NCI-H460 (cell line): ENCODE data around the gene SDHB. TPM values are rescaled to one million over a fixed set of nuclear protein-coding genes. Genes with fewer than 3 reads are reported as not detected.

ENCODE experiments used
- DNase-seq: peaks from one replicate; pipeline ENCODE4 v3.0.0-alpha.2; 2016; ENCODE audit warnings: low read depth; ENCODE audit errors: extremely low read depth
- total RNA-seq: library from RNA; depleted of rRNA; stranded (reverse); fragments of >200 nt; shearing (Covaris generic); gene quantifications from 2 replicates; pipeline ENCODE4 v1.2.3, GENCODE V29; 2014

SDHB gene
- total RNA-seq, 1 experiment from 2014 or later: 233 TPM

- DNase-seq: no peak
These were observed 61.7 kb downstream of the SDHB start for GRCh38 chr1:16992102-16992501.

DNA sequence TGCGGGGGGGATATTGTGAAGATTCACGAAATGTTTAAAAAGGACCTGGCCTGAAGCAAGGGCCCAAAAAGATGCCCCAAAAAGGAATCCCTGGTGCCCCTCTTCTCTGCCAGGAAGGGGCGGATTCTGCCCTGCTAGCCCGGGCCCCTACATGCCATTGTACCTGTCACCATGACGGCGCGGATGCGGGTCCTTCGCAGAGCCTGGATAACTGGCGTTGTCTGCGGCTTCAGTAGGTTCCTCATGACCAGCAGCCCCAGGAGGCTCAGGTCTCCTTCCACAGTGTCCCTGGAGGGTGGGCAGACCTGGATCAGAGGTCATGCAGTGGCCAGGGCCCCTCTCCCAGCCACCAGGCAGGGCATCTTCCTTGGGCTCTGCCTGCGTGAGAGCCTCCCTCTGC, 62.3 kb downstream of the SDHB start:
- DNase-seq: no peak

DNA sequence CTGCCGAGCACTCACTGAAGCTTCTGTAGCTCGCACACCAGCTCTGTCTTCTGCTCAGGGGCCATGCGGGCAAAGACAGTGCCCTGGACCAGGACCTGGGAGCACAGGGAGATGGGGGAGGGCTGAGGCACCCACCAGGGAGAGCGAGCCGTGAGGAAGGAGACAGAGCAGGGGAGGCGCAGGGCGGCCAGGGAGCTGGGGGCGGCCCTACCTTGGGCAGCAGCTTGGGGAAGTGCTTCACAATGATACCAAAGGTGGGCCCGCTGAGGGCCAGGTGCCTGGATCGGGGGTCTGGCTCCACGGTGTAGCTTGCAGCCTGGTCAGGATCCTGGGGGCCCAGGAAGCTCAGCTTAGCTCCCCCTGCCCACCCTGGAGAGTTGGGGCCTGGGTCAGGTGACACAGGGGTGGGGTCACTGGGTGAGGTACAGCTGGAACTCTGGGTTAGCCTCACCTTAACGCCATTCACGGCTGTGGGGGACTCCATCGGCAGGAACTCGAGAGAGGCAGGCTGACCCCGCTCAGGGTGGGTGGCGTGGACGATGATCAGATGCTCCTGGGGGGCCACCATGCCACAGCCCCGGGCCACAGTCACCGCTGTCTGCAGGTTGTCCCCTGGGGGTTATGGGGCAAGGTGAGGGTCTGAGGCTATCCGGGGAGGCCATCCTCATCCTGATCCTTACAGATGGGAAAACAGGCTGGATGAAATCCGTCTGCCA, 64.0 kb downstream of the SDHB start:
- DNase-seq: no peak

DNA sequence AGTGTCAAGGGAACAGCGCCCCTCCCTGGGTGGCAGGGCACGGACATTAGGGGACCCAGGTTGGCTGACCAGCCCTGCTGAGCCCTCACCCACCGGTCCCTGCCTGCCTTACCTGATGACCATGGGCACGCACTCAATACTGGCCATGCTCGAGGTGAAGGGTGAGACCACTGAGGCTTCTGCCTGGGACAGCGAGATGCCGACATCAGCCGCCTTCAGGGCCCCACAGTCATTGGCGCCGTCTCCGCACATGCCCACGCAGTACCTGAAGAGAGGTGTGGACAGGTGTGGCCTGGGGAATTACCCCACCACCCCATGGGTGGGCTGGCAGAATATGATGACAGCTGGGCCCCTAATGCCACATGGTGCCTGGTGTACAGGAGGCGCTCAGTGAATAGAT, 65.6 kb downstream of the SDHB start:
- no peak for DNase-seq

DNA sequence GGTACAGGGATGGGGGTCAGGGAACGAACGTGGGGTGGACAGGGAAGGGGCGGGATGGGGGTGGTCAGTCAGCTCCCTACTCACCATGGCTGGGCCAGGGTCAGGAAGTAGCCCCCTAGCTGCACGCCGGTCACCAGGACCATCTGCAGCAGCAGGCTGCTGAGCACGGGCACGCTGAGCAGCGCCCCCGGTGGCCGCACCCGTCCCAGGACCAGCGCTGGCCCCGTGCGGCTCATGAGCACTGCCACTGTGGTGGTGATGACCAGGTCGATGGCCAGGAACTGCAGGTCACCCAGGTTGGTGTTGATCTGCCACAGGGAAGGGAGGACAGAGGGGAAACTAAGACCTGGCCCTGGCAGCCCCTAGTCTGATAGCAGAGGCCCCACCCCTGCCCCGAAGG, 66.9 kb downstream of the SDHB start:
- DNase-seq: no peak

GRCh38 chr1:16986560-16986959, 67.3 kb downstream of the SDHB start:
- no peak for DNase-seq

GRCh38 chr1:16986113-16986512, 67.7 kb downstream of the SDHB start:
- DNase-seq: no peak

DNA sequence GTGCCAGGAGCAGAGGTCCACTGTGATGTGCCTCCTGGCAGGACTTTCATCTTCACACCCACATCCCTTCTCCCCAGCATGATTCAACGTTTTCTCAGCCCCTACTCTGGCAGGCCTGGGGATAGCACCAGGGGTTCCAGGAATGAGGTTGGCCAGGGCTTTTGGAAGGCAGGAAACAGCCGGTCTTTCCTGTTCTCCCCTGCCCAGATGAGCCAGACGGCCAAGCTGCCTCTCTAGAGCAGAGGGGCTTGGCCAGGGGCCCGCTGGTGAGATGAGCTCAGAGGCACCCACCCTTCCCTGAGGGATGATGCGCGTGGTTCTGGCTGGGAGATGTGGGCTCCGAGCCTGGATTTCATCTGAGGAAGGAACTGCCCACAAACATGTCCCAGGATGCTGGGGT, 69.1 kb downstream of the SDHB start:
- no peak for DNase-seq

GRCh38 chr1:16983649-16984048, 70.2 kb downstream of the SDHB start:
- DNase-seq: no peak

DNA sequence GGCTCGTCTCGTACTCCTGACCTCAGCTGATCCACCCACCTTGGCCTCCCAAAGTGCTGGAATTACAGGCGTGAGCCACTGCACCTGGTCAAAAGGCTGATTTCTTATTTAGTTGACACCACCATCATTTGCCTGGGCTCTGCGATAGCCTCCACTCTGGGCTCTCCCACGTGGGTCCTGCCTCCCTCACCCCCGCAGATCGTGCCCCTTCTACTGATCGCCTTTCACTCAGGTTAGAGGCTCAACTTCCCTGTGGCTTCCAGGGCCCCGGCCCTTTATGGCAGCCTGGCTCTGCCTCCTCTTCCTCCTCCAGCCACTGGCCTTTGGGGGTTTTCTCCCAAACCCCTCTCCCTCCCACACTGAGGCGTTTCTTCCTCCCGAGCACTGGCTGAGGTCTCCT, 70.9 kb downstream of the SDHB start:
- no peak for DNase-seq

- no peak for DNase-seq
These were observed 72.5 kb downstream of the SDHB start for GRCh38 chr1:16981269-16981849.

GRCh38 chr1:16980473-16981268, 73.2 kb downstream of the SDHB start, which contains the start of gene MFAP2:
TSS of gene MFAP2 (minus strand) at chr1:16980620. CDS start at chr1:16978273, 2,347 bp downstream.
- DNase-seq: no peak

- no peak for DNase-seq
These were observed 74.1 kb downstream of the SDHB start for GRCh38 chr1:16979475-16980327.

GRCh38 chr1:16978567-16979474, 75.0 kb downstream of the SDHB start:
- DNase-seq: no peak

GRCh38 chr1:16978139-16978538, 75.7 kb downstream of the SDHB start:
- no peak for DNase-seq

GRCh38 chr1:16977377-16977776, 76.5 kb downstream of the SDHB start:
- DNase-seq: no peak

GRCh38 chr1:16976966-16977365, 76.9 kb downstream of the SDHB start:
- DNase-seq: no peak

GRCh38 chr1:16975838-16976237, 78.0 kb downstream of the SDHB start:
- DNase-seq: no peak

DNA sequence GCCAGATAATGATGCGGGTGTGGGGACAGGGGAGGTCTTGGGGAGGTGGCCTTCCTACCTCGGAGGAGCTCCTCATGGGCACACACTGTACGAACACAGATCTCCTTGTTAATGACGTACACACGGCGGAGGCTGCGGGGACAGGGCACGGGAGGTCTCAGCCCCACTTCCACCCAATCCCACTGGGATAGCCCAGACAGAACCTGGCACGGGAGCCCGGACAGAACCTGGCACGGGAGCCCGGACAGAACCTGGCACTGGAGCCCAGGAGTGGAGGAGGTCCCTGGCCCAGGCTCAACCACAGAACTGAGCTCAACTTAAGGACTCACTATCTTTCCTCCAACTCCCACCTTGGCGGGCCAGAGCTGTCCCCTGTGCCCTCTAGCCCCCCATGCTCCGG, 78.6 kb downstream of the SDHB start:
- DNase-seq: no peak

GRCh38 chr1:16973215-16973614, 80.6 kb downstream of the SDHB start:
- no peak for DNase-seq
